Spleen (tissue), 11 donors: ENCODE results near the gene TTC28. TPM values are rescaled to one million over a fixed set of nuclear protein-coding genes. Genes with fewer than 3 reads are reported as not detected.

ENCODE experiments used
- DNase-seq: peaks from one replicate; pipeline ENCODE4 v3.0.0-alpha.2; 2020
- H3K27ac ChIP-seq, 8 donors: fragments of 200-600 bp; sonication (generic) in 7 of 8; 1 replicate in 4 of 8; 2 replicates in 4 of 8; pipeline versions ENCODE4 v1.5.0 to v1.8.0; 2016 to 2021; ENCODE audit warnings: inconsistent platforms in 4 of 8, mild to moderate bottlenecking in 4 of 8, moderate library complexity in 1 of 8
- H3K27me3 ChIP-seq, 7 donors: fragments of 200-600 bp; sonication (generic) in 6 of 7; replicated peaks in 1 of 7; 1 replicate in 4 of 7; 2 replicates in 3 of 7; pipeline versions ENCODE4 v1.5.0 to v1.8.0; 2016 to 2021; ENCODE audit warnings: inconsistent platforms in 3 of 7, mild to moderate bottlenecking in 1 of 7
- H3K36me3 ChIP-seq, 6 donors: fragments of 200-600 bp; sonication (generic) in 5 of 6; 1 replicate in 4 of 6; 2 replicates in 2 of 6; pipeline versions ENCODE4 v1.5.0 to v1.8.0; 2016 to 2021; ENCODE audit warnings: inconsistent platforms in 2 of 6
- H3K4me1 ChIP-seq, 6 donors: fragments of 200-600 bp; sonication (generic) in 5 of 6; 1 replicate in 3 of 6; 2 replicates in 3 of 6; pipeline versions ENCODE4 v1.5.0 to v1.8.0; 2016 to 2021; ENCODE audit warnings: inconsistent platforms in 3 of 6
- H3K4me3 ChIP-seq, 8 donors: fragments of 200-600 bp; sonication (generic) in 7 of 8; 1 replicate in 4 of 8; 2 replicates in 4 of 8; pipeline versions ENCODE4 v1.5.0 to v1.8.0; 2016 to 2021; ENCODE audit warnings: inconsistent platforms in 4 of 8, mild to moderate bottlenecking in 4 of 8, moderate library complexity in 2 of 8
- H3K9me3 ChIP-seq, 8 donors: fragments of 200-600 bp; sonication (generic) in 7 of 8; 1 replicate in 4 of 8; 2 replicates in 4 of 8; pipeline versions ENCODE4 v1.5.0 to v1.8.0; 2016 to 2021; ENCODE audit warnings: inconsistent platforms in 4 of 8
- CTCF ChIP-seq, 11 experiments: fragments of 200-600 bp in 7 of 11; fragments of 450-650 bp in 4 of 11; sonication (generic) in 4 of 11; IDR thresholded peaks in 8 of 11; conservative IDR thresholded peaks in 3 of 11; 1 replicate in 7 of 11; 2 replicates in 4 of 11; pipeline versions ENCODE4 v1.4.0 to v1.8.0; 2016 to 2021; ENCODE audit warnings: antibody characterized with exemption in 11 of 11, inconsistent platforms in 4 of 11, mild to moderate bottlenecking in 1 of 11
- POLR2A ChIP-seq, 3 donors: fragments of 450-650 bp; IDR thresholded peaks; one replicate each; pipeline ENCODE4 v1.5.1; 2017; ENCODE audit warnings: antibody characterized with exemption in 3 of 3, mild to moderate bottlenecking in 1 of 3
- POLR2AphosphoS5 ChIP-seq, 3 donors: sonication (generic); formaldehyde crosslinking; IDR thresholded peaks; one replicate each; pipeline ENCODE4 v1.5.1; 2017; ENCODE audit warnings: antibody characterized with exemption in 3 of 3
- WGBS, 5 donors: extraction: QIAGEN DNeasy Blood & Tissue Kit in 3 of 5; methylation state at CpG; one replicate each; pipeline versions ENCODE4 v1.1.5 to v1.1.7; 2013 to 2018; 5-methylcytosine and 5-hydroxymethylcytosine counted together
- intact Hi-C: fragments of 100-400 bp; cut with DNase I; formaldehyde crosslinking; loops from one replicate; pipeline ENCODE4 v1.15.0; 2023; ENCODE audit warnings: low total_unique reads
- polyA plus RNA-seq, 3 donors: library from polyadenylated mRNA; stranded (reverse); fragments of 200-250 nt; gene quantifications; one replicate each; pipeline ENCODE4 v1.2.1, GENCODE V29; 2013
- total RNA-seq, 7 donors: library from RNA; depleted of rRNA in 3 of 7; stranded (reverse); fragments of >200 nt in 3 of 7; fragmentation: NEBNext Ultra II Directional in 4 of 7; extraction: Animal tissue kit (Norgen Biotek cat#: 25700) in 4 of 7; gene quantifications; one replicate each; pipeline versions ENCODE4 v1.1.0 to v1.2.1, GENCODE V29; 2016 to 2021
- donor health status: healthy with polysubstance abuse.
- donor health status: DM: no; HTN: no; CAD: no; lungs with moderate emphysema.
- donor health status: DM: no; HTN: no; CAD: no.
- donor health status: Bipolar disorder and iron deficiency.
- donor health status: healthy.
- donor health status: DM: no; HTN: no; CAD: no.
- donor health status: DM: yes; HTN: yes; CAD: no.

TTC28 gene
- total and polyA plus RNA-seq, 10 donors, result 0.62 to 69.0 (median 33.5) TPM

- H3K4me1 ChIP-seq, result peaks cover 0 to 4% (median 0%) of the 10 kb centered on the region in 6 donors
- intact Hi-C loops, result no loop called here
- no peak for TF ChIP-seq POLR2A (IDR thresholded peaks at IDR 0.05)
- no peak for TF ChIP-seq POLR2AphosphoS5 (IDR thresholded peaks at IDR 0.05)
- no peak for TF ChIP-seq CTCF (IDR thresholded peaks at IDR 0.05 in 8 of 11, conservative IDR thresholded peaks at IDR 0.05 in 3 of 11)
- H3K27me3 ChIP-seq, result no peaks in the 10 kb centered on the region
- no peak for DNase-seq
- H3K4me3 ChIP-seq, result no peak overlapping the region
- no peaks in the 10 kb centered on the region for H3K36me3 ChIP-seq
- peaks cover 0 to 3% (median under 1%) of the 10 kb centered on the region in 8 donors for H3K9me3 ChIP-seq
- WGBS, 5 donors, result 62 to 82% (median 73%) methylated on average over 2 of the region's 2 CpGs
- peak overlapping the region in 1 of 8 donors; percentile 31 for H3K27ac ChIP-seq
These were observed 537.2 kb downstream of the TTC28 start for GRCh38 chr22:28142361-28142961.

GRCh38 chr22:28141614-28142013 is 538.0 kb downstream of the TTC28 start:
- TF ChIP-seq POLR2A (IDR thresholded peaks at IDR 0.05), result no peak
- TF ChIP-seq POLR2AphosphoS5 (IDR thresholded peaks at IDR 0.05), result no peak
- no peak for TF ChIP-seq CTCF (IDR thresholded peaks at IDR 0.05 in 8 of 11, conservative IDR thresholded peaks at IDR 0.05 in 3 of 11)
- Histone ChIP-seq H3K27ac (no peak overlapping the region), H3K4me3 (no peak overlapping the region), H3K27me3 (no peaks in the 10 kb centered on the region), H3K36me3 (no peaks in the 10 kb centered on the region), H3K9me3 (peaks cover 0 to 9% (median 3%) of the 10 kb centered on the region in 8 donors), H3K4me1 (peaks cover 0 to 4% (median 0%) of the 10 kb centered on the region in 6 donors)
- WGBS, 5 donors, result 62 to 68% (median 67%) methylated on average over 2 of the region's 2 CpGs
- intact Hi-C loops, result no loop called here
- no peak for DNase-seq

- Histone ChIP-seq H3K27me3 (no peaks in the 10 kb centered on the region), H3K4me3 (no peak overlapping the region), H3K9me3 (peaks cover 0 to 9% (median 3%) of the 10 kb centered on the region in 8 donors), H3K36me3 (no peaks in the 10 kb centered on the region), H3K4me1 (peaks cover 0 to 4% (median 0%) of the 10 kb centered on the region in 6 donors), H3K27ac (no peak overlapping the region)
- no peak for DNase-seq
- intact Hi-C loops, result no loop called here
- no peak for TF ChIP-seq CTCF (IDR thresholded peaks at IDR 0.05 in 8 of 11, conservative IDR thresholded peaks at IDR 0.05 in 3 of 11)
- TF ChIP-seq POLR2AphosphoS5 (IDR thresholded peaks at IDR 0.05), result no peak
- TF ChIP-seq POLR2A (IDR thresholded peaks at IDR 0.05), result no peak
- 47 to 70% (median 68%) methylated on average over 2 of the region's 2 CpGs for WGBS, 5 donors
These were observed 539.7 kb downstream of the TTC28 start for GRCh38 chr22:28139961-28140360.

- Histone ChIP-seq H3K27ac (no peak overlapping the region), H3K9me3 (peaks cover 0 to 9% (median 3%) of the 10 kb centered on the region in 8 donors), H3K27me3 (no peaks in the 10 kb centered on the region), H3K4me3 (no peak overlapping the region), H3K36me3 (no peaks in the 10 kb centered on the region), H3K4me1 (peaks cover 0 to 4% (median 0%) of the 10 kb centered on the region in 6 donors)
- 56 to 89% (median 79%) methylated on average over 1 of the region's 1 CpG for WGBS, 5 donors
- TF ChIP-seq POLR2AphosphoS5 (IDR thresholded peaks at IDR 0.05), result no peak
- TF ChIP-seq CTCF (IDR thresholded peaks at IDR 0.05 in 8 of 11, conservative IDR thresholded peaks at IDR 0.05 in 3 of 11), result no peak
- TF ChIP-seq POLR2A (IDR thresholded peaks at IDR 0.05), result no peak
- intact Hi-C loops, result no loop called here
- DNase-seq, result no peak
These were observed 540.1 kb downstream of the TTC28 start for GRCh38 chr22:28139516-28139915.
